GM19397 (cell line): ENCODE results near the gene RASSF1.

Source experiments
- ATAC-seq: cut with Tn5 transposase; IDR thresholded peaks from one replicate; pipeline ENCODE4 v1.9.1; 2021; ENCODE audit warnings: mild to moderate bottlenecking, moderate library complexity; ENCODE audit not compliant: unreplicated experiment

Gene RASSF1

GRCh38 chr3:50345008-50345407 is 4.4 kb upstream of the RASSF1 start:
- no peak for ATAC-seq

DNA sequence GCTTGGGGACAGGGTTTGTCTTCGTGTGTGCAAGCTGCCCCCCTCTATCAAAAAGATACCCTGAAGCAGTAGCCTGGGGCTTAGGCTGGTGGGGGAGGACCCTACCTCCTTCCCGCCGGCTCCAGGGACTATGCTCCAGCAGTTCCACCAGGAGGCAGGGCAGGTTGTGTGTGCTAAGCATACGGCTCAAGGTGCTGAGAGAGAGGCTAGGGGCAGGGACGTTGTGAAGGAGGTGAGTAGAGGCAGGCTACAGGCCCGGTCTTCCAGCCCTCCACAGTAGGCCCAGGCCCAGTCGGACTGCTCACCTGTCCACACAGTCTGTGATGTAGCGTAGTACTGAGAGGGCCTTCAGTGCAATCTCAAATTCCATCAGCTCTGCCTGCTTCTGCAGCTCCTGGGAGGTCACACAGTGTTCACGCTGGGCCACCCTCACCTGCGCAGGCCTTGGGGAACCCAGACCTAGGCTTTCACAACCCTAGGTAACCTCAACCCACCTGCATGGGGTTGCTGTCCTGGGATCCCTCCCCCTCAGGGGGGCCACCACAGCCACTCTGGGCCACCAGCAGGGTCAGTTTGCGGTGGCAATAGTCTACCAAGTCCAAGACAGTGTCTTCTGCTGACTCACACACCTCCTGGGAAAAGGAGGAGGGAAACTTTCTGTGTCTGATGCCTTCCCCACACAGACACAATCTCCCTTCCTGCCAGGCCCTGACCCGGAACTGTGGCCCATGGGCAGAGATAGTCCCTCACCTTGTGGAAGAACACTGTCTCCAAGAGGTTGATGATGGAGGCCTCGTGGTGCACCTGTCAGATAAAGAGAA is 2.4 kb upstream of the RASSF1 start:
- ATAC-seq: no peak

DNA sequence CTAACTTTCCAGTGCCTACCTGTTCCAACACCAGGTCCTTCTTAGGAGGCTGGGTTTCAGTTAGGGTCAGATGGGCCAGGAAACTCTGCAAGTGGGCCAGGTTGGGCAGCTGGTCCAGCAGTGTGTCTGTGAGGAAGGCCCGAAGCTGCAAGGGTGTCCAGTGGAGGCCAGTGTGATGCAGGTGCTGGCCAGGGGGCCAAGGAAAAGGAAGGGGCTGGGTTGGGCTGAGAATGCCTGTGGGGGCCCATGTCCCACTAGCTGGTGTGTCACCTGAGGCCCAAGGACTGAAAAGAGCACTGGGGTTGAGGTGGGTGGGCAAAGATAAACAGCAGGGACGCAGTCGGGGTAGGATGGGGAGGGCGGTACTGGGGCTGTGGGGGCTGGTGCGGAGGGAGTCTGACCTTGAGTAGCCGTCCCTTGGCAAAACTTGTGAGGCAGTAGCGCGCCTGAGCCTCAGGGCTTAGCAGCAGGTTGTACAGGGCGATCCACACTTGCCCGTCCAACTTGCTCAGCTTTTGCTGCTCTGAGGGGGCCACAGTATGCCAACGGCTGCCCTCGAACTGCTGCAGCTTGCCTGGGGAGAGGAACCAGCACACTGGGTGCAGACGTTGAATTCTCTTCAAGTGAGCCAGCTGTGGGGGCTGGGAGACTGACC is 1.5 kb upstream of the RASSF1 start:
- ATAC-seq: no peak

GRCh38 chr3:50341537-50341936 is 901 bp upstream of the RASSF1 start:
- ATAC-seq: no peak

- no peak for ATAC-seq
These were observed 539 bp downstream of the RASSF1 start for GRCh38 chr3:50340147-50340447.

DNA sequence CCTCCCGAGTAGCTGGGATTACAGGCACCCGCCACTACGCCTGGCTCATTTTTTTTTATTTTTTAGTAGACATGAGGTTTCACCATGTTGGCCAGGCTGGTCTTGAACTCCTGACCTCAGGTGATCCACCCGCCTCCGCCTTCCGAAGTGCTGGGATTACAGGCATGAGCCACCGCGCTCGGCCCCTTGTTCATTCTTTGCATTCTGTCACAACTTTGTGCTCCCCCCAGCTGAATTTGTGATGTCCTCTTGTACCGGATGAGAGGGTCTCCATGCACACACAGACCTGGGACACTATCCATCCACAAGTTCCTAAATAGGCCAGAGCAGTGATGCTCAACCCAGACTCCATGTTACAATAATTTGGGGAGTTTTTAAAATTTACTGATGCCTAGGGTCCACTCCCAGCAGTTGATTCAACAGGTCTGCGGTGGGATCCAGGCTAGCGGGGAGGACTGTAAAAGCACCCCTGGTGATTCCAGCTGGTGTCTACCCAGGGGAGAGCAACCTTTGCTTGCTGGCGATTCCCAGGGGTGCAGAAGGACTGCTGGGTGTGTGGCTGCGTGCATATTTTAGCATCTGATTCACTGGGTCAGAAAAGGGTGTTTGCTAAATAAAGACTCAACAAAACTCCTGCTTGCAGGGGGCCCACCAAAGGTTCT is 1.0 kb downstream of the RASSF1 start:
- ATAC-seq: no peak

- no peak for ATAC-seq
These were observed 1.7 kb downstream of the RASSF1 start for GRCh38 chr3:50338965-50339364.

- ATAC-seq: peak; percentile 74
These were observed 3.3 kb downstream of the RASSF1 start for GRCh38 chr3:50337175-50337861.

DNA sequence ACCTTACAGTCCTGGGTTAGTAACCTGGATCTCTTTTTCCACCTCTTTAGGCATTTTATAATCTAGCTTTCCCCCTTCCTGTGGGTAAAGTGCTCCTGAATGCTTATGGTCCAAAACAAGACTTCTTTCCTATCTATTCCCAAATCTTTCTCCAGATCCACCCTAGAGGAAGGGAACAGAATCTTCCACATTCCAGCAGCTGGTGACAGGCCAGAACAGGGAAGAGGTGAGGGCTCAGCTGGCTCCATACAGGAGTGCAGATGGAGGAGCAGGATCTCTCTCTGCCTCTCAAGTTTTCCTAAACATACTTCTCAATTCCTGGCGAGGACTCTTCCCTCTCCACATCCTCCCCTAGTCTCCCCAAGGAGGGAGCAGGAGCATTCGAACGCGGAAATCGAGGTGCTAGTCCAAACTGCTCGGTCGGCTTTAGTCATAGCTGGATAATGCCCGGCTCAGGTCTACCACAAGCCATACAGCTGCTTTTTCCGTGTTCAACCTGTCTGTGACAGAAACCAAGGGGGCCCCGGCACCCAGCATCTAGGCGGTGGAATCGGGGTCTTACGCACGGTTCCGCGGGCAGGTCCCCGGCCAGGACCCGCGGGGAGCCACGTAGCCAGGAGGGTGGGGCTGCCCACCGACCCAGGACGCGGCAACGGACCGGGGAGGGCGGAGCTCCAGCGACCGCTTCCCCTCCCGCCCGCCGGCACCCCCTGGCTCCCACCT is 4.0 kb downstream of the RASSF1 start:
- peak; percentile 26 for ATAC-seq

- no peak for ATAC-seq
These were observed 6.1 kb downstream of the RASSF1 start for GRCh38 chr3:50334339-50335075.

DNA sequence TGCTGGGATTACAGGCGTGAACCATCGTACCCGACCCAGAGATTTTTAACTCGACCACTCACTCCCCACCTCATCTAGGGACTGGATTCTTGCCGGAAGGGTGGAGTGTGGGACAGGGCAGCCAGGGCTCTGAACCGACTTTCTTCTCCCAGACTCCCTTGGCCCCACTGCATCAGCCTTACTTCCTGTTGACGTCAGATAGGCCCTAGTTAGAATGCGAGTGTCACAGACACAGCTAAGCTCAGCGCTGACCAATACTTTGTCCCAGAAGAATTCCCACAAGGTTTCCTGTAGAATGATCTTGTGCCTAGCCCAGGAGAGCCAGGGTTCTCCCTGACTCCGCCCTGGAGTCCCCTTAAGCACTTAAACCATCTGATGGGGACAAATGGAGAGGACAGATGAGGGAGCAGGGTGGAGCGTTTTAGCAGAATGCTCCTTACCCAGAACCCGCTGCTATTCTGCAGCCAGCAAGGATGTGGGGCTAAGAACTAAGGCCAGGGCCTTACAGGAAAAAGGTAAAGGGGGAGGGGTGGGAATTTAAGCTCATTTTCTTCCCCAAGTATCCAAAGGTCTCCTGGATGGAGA is 6.8 kb downstream of the RASSF1 start:
- ATAC-seq: no peak

GRCh38 chr3:50331364-50331907 is 9.2 kb downstream of the RASSF1 start:
- no peak for ATAC-seq

GRCh38 chr3:50330330-50330729 is 10.3 kb downstream of the RASSF1 start:
- ATAC-seq: no peak

DNA sequence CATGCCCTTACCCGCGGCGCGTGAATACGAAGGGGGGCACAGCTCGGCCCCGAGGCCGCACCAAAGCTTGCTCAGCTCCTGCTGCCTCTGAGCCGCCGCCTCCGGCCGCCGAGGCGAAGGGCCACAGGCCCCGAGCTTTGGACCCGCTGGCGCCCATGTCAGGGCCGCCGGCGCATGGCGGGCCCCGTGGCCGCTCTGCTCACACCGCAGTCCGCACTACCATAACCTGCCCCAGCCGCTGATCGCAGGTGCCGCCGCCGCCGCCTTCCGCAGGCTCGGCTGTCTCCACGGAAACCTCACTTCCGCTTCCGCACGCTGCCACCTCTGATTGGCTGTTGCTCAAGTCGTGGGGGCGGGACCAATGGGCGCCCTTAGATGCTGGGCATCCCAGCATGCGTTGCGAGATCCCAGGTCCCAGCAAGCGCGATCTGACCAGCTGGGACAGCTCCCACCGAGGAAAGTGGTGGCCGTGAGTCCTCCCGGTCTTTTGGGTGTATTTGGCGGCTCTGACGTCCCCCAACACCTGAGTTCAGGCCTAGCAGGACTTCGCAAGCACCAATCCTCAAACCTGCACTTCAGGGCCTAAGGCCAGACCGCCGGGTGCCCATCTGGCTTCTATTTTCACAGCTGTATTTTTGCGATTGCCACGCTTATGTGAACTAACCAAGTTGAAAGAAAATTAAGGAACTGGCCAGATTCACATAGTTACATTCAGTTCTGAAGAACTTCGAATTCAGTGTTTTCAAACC is 12.5 kb downstream of the RASSF1 start, which contains the start of gene TUSC2:
TUSC2 (minus strand) TSS at position 281 of the 749 bp plus-strand sequence; CDS start at position 157, 124 bp downstream.
- ATAC-seq: peak; percentile 82

DNA sequence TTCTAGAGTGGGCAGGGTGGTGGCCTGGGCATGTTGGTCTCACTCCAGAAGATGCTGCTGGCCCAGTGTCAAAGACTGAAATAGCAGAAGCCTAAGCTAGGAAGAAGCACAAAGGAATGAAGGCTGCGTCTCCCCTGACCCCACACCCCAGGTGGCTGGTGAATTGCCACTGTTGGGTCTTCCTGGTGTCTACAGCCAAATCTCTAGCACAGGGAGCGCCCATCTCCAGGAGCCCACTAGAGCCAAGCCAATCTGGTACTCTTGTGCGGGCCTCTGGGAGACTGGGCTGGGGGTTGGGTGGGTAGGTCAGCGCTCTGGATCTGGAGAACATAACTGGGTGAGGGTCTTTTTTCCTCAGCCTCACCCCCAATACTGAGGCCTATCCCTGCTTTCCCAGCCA is 13.5 kb downstream of the RASSF1 start:
- ATAC-seq: no peak

DNA sequence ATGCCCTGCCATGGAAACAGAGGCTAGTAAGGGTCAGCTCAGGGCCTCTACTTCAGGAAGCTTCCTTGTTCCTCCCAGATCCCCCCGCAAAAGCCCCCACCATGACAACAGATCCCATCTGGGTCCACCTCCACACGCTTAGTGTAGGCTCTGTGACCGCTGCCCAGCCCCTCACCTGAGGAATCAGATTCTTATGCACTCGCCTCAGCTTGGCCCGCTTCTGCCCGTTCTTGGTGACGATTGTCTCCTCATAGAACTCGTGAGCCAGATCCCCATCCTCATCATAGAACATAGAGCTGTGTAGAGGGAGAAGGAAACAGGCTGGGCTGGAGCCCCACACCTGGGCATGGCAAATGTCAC is 14.5 kb downstream of the RASSF1 start:
- ATAC-seq: no peak

GRCh38 chr3:50325497-50326181 is 15.0 kb downstream of the RASSF1 start:
- ATAC-seq: no peak

DNA sequence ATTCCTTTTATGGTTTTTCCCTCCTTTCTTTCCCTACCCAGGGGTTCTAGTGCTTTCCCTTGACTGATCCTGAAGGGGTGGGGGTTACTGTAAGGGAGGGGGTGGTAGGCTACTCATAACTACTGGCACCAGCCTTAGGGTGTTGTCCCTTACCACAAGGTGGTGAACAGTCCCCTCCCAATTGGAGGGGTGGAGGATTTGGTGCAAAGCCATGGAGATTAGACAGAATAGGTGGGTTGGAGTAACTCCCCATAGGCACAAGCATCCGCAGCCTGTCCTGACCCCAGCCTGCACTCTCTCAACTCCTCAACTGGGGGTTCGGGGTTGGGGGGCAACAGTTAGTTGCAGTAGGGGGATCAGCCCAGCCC is 15.5 kb downstream of the RASSF1 start:
- ATAC-seq: no peak
